Myocyte (in vitro differentiated cells): Measurements from ENCODE around the gene LBH. TPM values are rescaled to one million over a fixed set of nuclear protein-coding genes. Genes with fewer than 3 reads are reported as not detected.

Experiments
- DNase-seq: peaks from one replicate; pipeline ENCODE4 v3.0.0-alpha.2; 2012; ENCODE audit warnings: low read depth
- total RNA-seq: library from RNA; depleted of rRNA; stranded (reverse); fragments of >200 nt; gene quantifications from 2 replicates; pipeline ENCODE4 v1.2.3, GENCODE V29; 2014

LBH gene
- total RNA-seq, 1 donor from 2014 or later, result 130 TPM

DNA sequence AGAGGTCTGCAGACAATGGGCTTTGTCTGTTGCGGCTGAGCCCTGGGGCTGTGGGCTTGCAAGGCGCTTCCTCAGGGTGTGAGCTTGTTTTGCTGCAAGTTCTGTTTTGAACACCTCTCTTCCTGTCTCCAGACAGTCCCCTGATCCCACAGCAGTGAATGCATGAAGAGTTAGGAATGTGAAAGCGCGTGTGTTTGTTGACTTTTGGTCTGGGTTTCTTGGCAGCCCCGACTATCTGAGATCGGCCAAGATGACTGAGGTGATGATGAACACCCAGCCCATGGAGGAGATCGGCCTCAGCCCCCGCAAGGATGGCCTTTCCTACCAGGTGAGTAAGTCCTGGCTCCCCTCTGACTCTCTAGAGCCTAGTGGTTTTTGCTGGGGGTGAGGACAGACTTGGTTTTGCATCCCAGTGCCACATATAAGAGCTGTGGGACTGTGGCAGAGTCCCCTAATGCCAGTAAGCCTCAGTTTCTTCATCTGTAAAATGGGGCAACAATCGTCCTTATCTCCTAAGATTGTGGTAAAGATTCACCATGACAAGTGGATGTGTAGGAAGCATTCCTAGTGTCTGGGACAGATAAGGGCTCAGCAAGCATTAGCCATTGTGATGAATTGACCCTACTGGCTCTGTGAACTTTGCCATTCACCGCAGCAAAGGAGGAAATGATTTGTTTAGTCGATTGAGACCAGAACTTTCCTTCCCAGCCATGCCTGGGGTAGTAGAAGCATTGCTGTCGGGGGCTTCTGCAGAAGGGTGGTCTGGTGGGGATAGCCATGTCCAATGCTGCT lies 3.0 kb downstream of the LBH start:
- DNase-seq, result peak; percentile 55

GRCh38 chr2:30235008-30235655 lies 3.8 kb downstream of the LBH start:
- DNase-seq, result no peak

- no peak for DNase-seq
Observed at GRCh38 chr2:30235859-30236535, 4.7 kb downstream of the LBH start.

- DNase-seq, result no peak
Observed at GRCh38 chr2:30236591-30237238, 5.4 kb downstream of the LBH start.

- DNase-seq, result no peak
Observed at GRCh38 chr2:30237239-30237965, 6.1 kb downstream of the LBH start.

- DNase-seq, result peak; percentile 25
Observed at GRCh38 chr2:30237966-30238800, 6.8 kb downstream of the LBH start.

DNA sequence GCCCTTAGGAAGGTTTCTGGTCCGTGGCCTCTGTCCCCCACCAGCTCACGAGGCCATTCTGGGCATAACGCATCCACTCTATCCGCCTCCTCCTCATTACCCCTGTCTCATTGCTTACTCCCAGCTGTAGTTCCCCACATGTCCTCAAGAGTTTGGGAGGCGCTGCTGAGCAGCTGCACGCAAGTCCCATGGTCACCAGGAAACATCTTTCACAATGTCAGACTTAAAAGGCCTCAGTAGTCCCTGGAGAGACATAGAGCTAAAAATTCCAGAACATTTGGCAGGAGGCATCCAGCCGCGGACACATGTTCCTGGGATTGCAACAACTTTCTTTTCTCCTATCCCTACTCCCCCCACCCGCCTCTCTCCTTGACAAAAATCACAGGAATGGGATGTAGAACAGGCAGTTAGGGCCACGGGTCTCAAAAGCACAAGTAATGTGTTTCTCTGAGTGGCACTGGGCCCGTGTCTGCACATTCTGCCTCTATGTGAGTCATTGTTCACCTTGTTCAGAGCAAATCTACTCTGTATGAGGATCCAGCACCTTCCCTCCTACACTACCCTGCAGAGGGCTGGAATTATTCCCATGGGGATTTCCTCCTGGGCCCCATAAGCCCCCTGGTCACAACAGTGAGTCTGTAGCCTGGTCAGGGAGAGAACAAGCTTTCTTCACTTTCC lies 8.1 kb downstream of the LBH start:
- DNase-seq, result peak; percentile 75

GRCh38 chr2:30239986-30240752 lies 8.8 kb downstream of the LBH start:
- no peak for DNase-seq

DNA sequence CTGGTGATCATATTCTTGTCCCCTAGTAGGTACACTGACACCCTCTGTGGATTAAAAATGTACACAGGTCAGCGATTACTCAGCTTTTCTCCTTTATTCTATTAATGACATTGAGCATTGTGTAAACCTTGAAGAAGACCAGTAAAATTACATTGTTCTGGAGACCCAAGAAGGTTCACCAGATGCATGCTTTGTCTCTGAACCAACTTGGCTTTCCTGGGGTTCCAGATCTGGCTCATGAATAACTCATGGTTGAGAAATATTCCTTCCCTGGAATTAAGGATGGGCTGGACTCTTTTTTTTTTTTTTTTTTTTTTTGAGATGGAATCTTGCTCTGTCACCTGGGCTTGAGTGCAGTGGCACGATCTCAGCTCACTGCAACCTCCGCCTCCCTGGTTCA lies 11.9 kb downstream of the LBH start:
- no peak for DNase-seq

DNA sequence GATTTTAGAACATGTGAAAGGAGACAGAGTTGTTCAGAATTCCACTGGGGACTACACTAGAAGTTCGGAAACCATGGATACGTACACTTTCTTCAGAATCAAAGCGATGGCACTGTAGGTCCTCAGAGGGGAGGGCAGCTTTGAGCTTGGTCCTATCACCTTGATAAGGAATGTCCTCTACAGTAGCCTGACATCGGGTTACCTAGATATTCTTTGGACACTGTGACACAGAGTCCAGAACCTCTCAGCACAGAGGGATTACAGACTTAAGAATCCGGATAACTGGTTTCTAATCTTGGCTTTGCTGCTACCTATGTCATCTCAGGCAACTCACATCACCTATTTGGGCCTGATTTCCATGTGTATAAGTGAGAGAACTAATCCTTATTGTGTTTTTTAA lies 14.0 kb downstream of the LBH start:
- DNase-seq, result no peak

DNA sequence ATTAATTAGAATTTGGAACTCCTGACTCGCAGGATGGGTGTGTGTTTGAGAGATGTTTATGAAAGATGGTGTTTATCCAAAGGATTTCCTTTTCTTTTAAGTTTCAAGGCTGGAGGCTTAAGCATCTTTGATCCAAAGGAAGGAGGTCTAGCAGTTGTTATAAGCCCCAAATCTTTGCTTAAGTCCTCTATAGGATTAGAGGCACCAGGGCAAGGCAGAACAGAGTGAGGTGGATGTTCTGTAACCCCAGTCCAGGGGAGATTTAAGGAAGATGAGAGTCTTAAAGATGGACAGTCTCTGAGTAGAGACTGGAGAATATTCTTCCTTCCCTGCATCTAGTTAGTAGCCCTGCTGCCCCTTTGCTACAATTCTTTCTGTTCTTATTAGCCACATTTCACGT lies 17.5 kb downstream of the LBH start:
- no peak for DNase-seq

- DNase-seq, result no peak
Observed at GRCh38 chr2:30249354-30249753, 18.0 kb downstream of the LBH start.

- DNase-seq, result no peak
Observed at GRCh38 chr2:30250421-30250820, 19.1 kb downstream of the LBH start.

GRCh38 chr2:30252723-30253701 lies 21.7 kb downstream of the LBH start:
- DNase-seq, result peak; percentile 78

DNA sequence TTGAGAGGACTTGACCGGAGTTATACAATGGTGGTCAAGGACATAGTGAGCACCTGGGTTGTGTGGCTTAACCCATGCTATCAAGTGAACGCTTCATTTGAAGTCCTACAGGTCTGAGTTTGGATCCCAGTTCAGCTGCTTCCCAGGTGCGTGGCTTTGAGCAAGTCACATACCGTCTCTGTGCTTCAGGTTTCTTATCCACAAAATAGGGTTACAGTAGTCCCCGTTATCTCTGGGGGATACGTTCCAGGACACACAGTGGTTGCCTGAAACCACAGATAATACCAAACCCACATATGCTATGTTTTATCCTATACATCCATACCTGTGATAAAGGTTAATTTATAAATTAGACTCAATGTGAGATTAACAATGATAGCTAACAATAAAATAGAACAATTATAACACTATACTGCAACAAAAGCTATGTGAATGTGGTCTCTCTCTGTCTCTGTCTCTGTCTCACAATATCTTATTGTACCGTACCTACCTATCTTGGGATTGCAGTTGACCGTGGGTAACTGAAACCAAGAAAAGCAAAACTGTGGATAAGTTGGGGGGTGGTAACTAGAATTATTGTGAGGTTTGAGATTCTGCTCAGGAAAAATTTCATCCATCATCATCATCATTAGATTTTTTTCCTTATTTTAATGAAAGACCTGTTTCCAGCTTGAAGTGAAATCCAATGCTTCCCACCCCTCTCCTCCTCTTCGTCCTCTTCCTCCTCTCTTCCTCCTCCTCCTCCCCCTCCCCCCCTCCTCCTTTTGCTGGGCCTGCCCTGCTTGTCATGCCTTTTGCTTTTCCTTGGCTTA lies 22.7 kb downstream of the LBH start:
- no peak for DNase-seq

- DNase-seq, result no peak
Observed at GRCh38 chr2:30254685-30255001, 23.3 kb downstream of the LBH start.

- no peak for DNase-seq
Observed at GRCh38 chr2:30255026-30255425, 23.7 kb downstream of the LBH start.
